SK-N-SH (cell line): ENCODE data around the gene PRM3. TPM values are rescaled to one million over a fixed set of nuclear protein-coding genes. Genes with fewer than 3 reads are reported as not detected.

Source experiments
- CTCF ChIA-PET: fragments of 300-600, 350-600 bp; formaldehyde crosslinking; extraction: SDS; loops from one replicate; lab custom pipeline; 2021; lab: Yijun Ruan, JAX
- POLR2A ChIA-PET: fragments of 350-600 bp; sonication (Branson Sonifier 250); formaldehyde crosslinking; extraction: SDS; loops from one replicate; lab custom pipeline; 2020; ENCODE audit warnings: antibody characterized with exemption, inconsistent platforms; lab: Yijun Ruan, JAX
- DNase-seq: peaks from one replicate; pipeline ENCODE4 v3.0.0; 2012
- H2AFZ ChIP-seq: fragments of 200-600 bp; sonication (generic); 2 replicates; pipeline ENCODE4 v1.8.1; 2016; ENCODE audit warnings: antibody characterized with exemption, mild to moderate bottlenecking, low read depth
- H3F3A ChIP-seq: fragments of 200-600 bp; sonication (generic); replicated peaks from 2 replicates; pipeline ENCODE3; 2016; ENCODE audit warnings: antibody characterized with exemption, mild to moderate bottlenecking; ENCODE audit not compliant: insufficient read depth
- H3K27ac ChIP-seq, 2 experiments: fragments of 200-500 bp in 1 of 2; fragments of 200-600 bp in 1 of 2; sonication (Bioruptor generic) in 1 of 2; sonication (generic), shearing (Covaris generic) in 1 of 2; 2 replicates each; pipeline versions ENCODE4 v1.5.1 to v1.6.1; 2014 to 2016; ENCODE audit warnings: low read depth in 2 of 2, inconsistent platforms in 1 of 2, low read length in 1 of 2, mild to moderate bottlenecking in 1 of 2, mixed read lengths in 1 of 2
- H3K27me3 ChIP-seq: fragments of 200-600 bp; sonication (generic), shearing (Covaris generic); 2 replicates; pipeline ENCODE4 v1.6.1; 2016; ENCODE audit warnings: mixed run types; ENCODE audit not compliant: insufficient read depth
- H3K36me3 ChIP-seq, 2 experiments: fragments of 200-500 bp in 1 of 2; fragments of 200-600 bp in 1 of 2; sonication (Bioruptor generic) in 1 of 2; sonication (generic) in 1 of 2; replicated peaks in 1 of 2; 2 replicates each; pipeline versions ENCODE3 to v1.5.1; 2014 to 2016; ENCODE audit warnings: low read length in 1 of 2, mild to moderate bottlenecking in 1 of 2; ENCODE audit not compliant: insufficient read depth in 2 of 2, control insufficient read depth in 1 of 2
- H3K4me1 ChIP-seq, 2 experiments: fragments of 200-500 bp in 1 of 2; fragments of 200-600 bp in 1 of 2; sonication (Bioruptor generic) in 1 of 2; sonication (generic), shearing (Covaris generic) in 1 of 2; 2 replicates each; pipeline versions ENCODE4 v1.5.1 to v1.6.1; 2014 to 2016; ENCODE audit warnings: low read depth in 1 of 2, low read length in 1 of 2, mixed run types in 1 of 2; ENCODE audit not compliant: insufficient read depth in 2 of 2, control insufficient read depth in 1 of 2
- H3K4me2 ChIP-seq: fragments of 200-600 bp; sonication (generic), shearing (Covaris generic); 2 replicates; pipeline ENCODE4 v1.6.1; 2017; ENCODE audit warnings: mixed run types
- H3K4me3 ChIP-seq, 2 experiments: fragments of 200-500 bp in 1 of 2; fragments of 200-600 bp in 1 of 2; sonication (Bioruptor generic) in 1 of 2; sonication (generic), shearing (Covaris generic) in 1 of 2; 2 replicates each; pipeline versions ENCODE4 v1.5.1 to v1.8.1; 2014 to 2016; ENCODE audit warnings: low read depth in 2 of 2, inconsistent platforms in 1 of 2, low read length in 1 of 2, mild to moderate bottlenecking in 1 of 2, mixed read lengths in 1 of 2, moderate library complexity in 1 of 2
- H3K79me2 ChIP-seq: fragments of 200-600 bp; sonication (generic); 2 replicates; pipeline ENCODE4 v1.8.1; 2017; ENCODE audit warnings: mild to moderate bottlenecking; ENCODE audit not compliant: insufficient read depth
- H3K9ac ChIP-seq: fragments of 200-600 bp; sonication (generic); 2 replicates; pipeline ENCODE4 v1.6.1; 2017; ENCODE audit warnings: mixed run types
- H3K9me2 ChIP-seq: fragments of 200-600 bp; sonication (generic); 2 replicates; pipeline ENCODE4 v1.6.1; 2017; ENCODE audit warnings: mixed run types
- H3K9me3 ChIP-seq: fragments of 200-600 bp; sonication (generic); 2 replicates; pipeline ENCODE4 v1.6.1; 2017; ENCODE audit warnings: mixed run types, mild to moderate bottlenecking, moderate library complexity
- H4K20me1 ChIP-seq: fragments of 200-600 bp; sonication (generic); 2 replicates; pipeline ENCODE4 v1.6.1; 2017; ENCODE audit warnings: mild to moderate bottlenecking, mixed run types; ENCODE audit not compliant: insufficient read depth
- EP300 ChIP-seq, 2 experiments: IDR thresholded peaks; 2 replicates each; pipeline versions ENCODE4 v1.4.0 to v1.6.1; 2012; ENCODE audit warnings: borderline replicate concordance in 1 of 2, low read depth in 1 of 2, low read length in 1 of 2
- EZH2phosphoT487 ChIP-seq: fragments of 200-600 bp; sonication (generic); IDR thresholded peaks from 2 replicates; pipeline ENCODE4 v1.6.1; 2017; ENCODE audit warnings: low read depth, mixed run types, mild to moderate bottlenecking, antibody characterized with exemption, moderate library complexity, borderline replicate concordance
- FOXJ3 ChIP-seq: sonication (generic); formaldehyde crosslinking; IDR thresholded peaks from 2 replicates; pipeline ENCODE4 v1.5.1; 2020; ENCODE audit warnings: mild to moderate bottlenecking, missing genetic modification reagents
- GATA2 ChIP-seq: sonication (generic); formaldehyde crosslinking; IDR thresholded peaks from 2 replicates; pipeline ENCODE4 v1.5.0; 2020; ENCODE audit warnings: mild to moderate bottlenecking, missing genetic modification reagents
- JUND ChIP-seq: IDR thresholded peaks from 2 replicates; pipeline ENCODE4 v1.4.0; 2012
- MEF2A ChIP-seq: IDR thresholded peaks from 2 replicates; pipeline ENCODE4 v1.4.0; 2012; ENCODE audit warnings: low read depth, borderline replicate concordance
- NFIC ChIP-seq: IDR thresholded peaks from 2 replicates; pipeline ENCODE4 v1.4.0; 2012; ENCODE audit warnings: borderline replicate concordance
- NRF1 ChIP-seq: IDR thresholded peaks from 2 replicates; pipeline ENCODE4 v1.6.1; 2012; ENCODE audit warnings: low read depth, mild to moderate bottlenecking, low read length
- POLR2AphosphoS5 ChIP-seq: IDR thresholded peaks from 2 replicates; pipeline ENCODE4 v1.6.1; 2012; ENCODE audit warnings: low read depth, low read length
- RAD21 ChIP-seq: IDR thresholded peaks from 2 replicates; pipeline ENCODE4 v1.6.1; 2012; ENCODE audit warnings: mild to moderate bottlenecking, low read length
- RFX5 ChIP-seq: IDR thresholded peaks from 2 replicates; pipeline ENCODE4 v1.6.1; 2012; ENCODE audit warnings: mild to moderate bottlenecking, improper control_type of control experiment, low read length
- RXRA ChIP-seq: IDR thresholded peaks from 2 replicates; pipeline ENCODE4 v1.4.0; 2012; ENCODE audit warnings: low read depth, mild to moderate bottlenecking, borderline replicate concordance
- SIN3A ChIP-seq: IDR thresholded peaks from 2 replicates; pipeline ENCODE4 v1.6.1; 2012; ENCODE audit warnings: low read depth, mild to moderate bottlenecking, low read length, moderate library complexity, borderline replicate concordance
- SMC3 ChIP-seq: IDR thresholded peaks from 2 replicates; pipeline ENCODE4 v1.6.1; 2012; ENCODE audit warnings: low read depth, low read length, improper control_type of control experiment
- TAF1 ChIP-seq: IDR thresholded peaks from 2 replicates; pipeline ENCODE4 v1.6.1; 2012; ENCODE audit warnings: low read depth, mild to moderate bottlenecking, low read length, moderate library complexity, borderline replicate concordance
- YY1 ChIP-seq: IDR thresholded peaks from 2 replicates; pipeline ENCODE4 v1.4.0; 2012; ENCODE audit warnings: low read depth, mild to moderate bottlenecking
- WGBS: methylation state at CpG from one replicate; pipeline ENCODE4 v1.1.6; 2017; ENCODE audit warnings: low lambda C conversion rate; 5-methylcytosine and 5-hydroxymethylcytosine counted together
- polyA plus RNA-seq, 3 experiments: library from polyadenylated mRNA; depleted of rRNA; stranded (reverse); fragments of >200 nt; gene quantifications; 2 replicates each; pipeline ENCODE4 v1.2.3, GENCODE V29; 2012
- TF ChIP-seq, protein P1 (sequence below): fragments of 150-350 bp; IDR thresholded peaks from 2 replicates; pipeline ENCODE4 v1.6.1; 2016; ENCODE audit warnings: mild to moderate bottlenecking, low read depth, low read length
- TF ChIP-seq, protein P2 (sequence below): IDR thresholded peaks from 2 replicates; pipeline ENCODE4 v1.6.1; 2012; ENCODE audit warnings: mild to moderate bottlenecking, low read depth, low read length, moderate library complexity
- TF ChIP-seq, protein P3 (sequence below): IDR thresholded peaks from 2 replicates; pipeline ENCODE4 v1.4.0; 2012; ENCODE audit warnings: low read depth

PRM3 gene
- polyA plus RNA-seq, 1 of the 3 experiments (the other 2 are of a cell fraction): not detected

DNA sequence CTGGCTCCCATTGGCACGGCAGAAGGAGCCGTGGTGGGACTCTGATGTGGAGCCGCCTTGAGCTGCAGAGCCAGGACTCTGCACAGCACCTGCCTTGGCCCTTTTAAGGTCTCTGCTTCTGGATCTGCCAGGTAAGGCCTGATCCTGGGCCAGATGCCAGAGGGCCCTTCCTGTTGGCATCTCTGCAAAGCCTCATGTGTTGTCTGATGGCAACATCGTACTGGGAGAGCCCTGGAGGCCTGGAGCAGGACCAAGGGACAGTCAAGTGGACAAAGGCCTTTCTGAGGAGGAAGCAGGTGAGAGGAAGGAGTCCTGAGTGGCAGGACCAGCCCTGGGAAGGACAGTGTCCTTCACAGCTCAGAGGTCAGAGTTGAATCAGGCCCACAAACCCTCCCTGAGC is 43.5 kb downstream of the PRM3 start:
- H3K9ac ChIP-seq: no peak overlapping the region
- ChIA-PET POLR2A (no interaction called here), CTCF (interaction anchor here (2.4 kb wide), 1 partner anchor 266 kb away, joined by 7 read pairs; no protein-coding TSS in a partner anchor)
- H3K27me3 ChIP-seq: no peaks in the 10 kb centered on the region
- no peaks in the 10 kb centered on the region for H3F3A ChIP-seq
- no peaks in the 10 kb centered on the region for H3K36me3 ChIP-seq
- H3K9me3 ChIP-seq: no peaks in the 10 kb centered on the region
- H3K4me2 ChIP-seq: no peak overlapping the region
- peaks cover 0 to 4% of the 10 kb centered on the region in 2 experiments; a peak in 1 of 4 replicates for H3K4me1 ChIP-seq
- H2AFZ ChIP-seq: no peak overlapping the region
- 74% methylated on average over 4 of the region's 4 CpGs for WGBS
- no peak for DNase-seq
- no peaks in the 10 kb centered on the region for H3K79me2 ChIP-seq
- H3K9me2 ChIP-seq: no peaks in the 10 kb centered on the region
- TF ChIP-seq NRF1 (no peak), SIN3A (no peak), GATA2 (CRISPR knock-in tag) (no peak), YY1 (no peak), TAF1 (no peak), FOXJ3 (CRISPR knock-in tag) (no peak), RAD21 (no peak), EZH2phosphoT487 (no peak), MEF2A (no peak), RXRA (no peak), NFIC (no peak), JUND (no peak), POLR2AphosphoS5 (no peak), SMC3 (no peak), RFX5 (no peak), EP300 (IDR thresholded peaks at IDR 0.05; ENCODE audit: borderline replicate concordance in 1 of 2, low read depth in 1 of 2, low read length in 1 of 2) (no peak)
- TF ChIP-seq, protein P1, sequence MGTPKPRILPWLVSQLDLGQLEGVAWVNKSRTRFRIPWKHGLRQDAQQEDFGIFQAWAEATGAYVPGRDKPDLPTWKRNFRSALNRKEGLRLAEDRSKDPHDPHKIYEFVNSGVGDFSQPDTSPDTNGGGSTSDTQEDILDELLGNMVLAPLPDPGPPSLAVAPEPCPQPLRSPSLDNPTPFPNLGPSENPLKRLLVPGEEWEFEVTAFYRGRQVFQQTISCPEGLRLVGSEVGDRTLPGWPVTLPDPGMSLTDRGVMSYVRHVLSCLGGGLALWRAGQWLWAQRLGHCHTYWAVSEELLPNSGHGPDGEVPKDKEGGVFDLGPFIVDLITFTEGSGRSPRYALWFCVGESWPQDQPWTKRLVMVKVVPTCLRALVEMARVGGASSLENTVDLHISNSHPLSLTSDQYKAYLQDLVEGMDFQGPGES: no peak
- TF ChIP-seq, protein P2, sequence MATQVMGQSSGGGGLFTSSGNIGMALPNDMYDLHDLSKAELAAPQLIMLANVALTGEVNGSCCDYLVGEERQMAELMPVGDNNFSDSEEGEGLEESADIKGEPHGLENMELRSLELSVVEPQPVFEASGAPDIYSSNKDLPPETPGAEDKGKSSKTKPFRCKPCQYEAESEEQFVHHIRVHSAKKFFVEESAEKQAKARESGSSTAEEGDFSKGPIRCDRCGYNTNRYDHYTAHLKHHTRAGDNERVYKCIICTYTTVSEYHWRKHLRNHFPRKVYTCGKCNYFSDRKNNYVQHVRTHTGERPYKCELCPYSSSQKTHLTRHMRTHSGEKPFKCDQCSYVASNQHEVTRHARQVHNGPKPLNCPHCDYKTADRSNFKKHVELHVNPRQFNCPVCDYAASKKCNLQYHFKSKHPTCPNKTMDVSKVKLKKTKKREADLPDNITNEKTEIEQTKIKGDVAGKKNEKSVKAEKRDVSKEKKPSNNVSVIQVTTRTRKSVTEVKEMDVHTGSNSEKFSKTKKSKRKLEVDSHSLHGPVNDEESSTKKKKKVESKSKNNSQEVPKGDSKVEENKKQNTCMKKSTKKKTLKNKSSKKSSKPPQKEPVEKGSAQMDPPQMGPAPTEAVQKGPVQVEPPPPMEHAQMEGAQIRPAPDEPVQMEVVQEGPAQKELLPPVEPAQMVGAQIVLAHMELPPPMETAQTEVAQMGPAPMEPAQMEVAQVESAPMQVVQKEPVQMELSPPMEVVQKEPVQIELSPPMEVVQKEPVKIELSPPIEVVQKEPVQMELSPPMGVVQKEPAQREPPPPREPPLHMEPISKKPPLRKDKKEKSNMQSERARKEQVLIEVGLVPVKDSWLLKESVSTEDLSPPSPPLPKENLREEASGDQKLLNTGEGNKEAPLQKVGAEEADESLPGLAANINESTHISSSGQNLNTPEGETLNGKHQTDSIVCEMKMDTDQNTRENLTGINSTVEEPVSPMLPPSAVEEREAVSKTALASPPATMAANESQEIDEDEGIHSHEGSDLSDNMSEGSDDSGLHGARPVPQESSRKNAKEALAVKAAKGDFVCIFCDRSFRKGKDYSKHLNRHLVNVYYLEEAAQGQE: no peak
- TF ChIP-seq, protein P3, sequence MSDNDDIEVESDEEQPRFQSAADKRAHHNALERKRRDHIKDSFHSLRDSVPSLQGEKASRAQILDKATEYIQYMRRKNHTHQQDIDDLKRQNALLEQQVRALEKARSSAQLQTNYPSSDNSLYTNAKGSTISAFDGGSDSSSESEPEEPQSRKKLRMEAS: no peak
- TF ChIP-seq, all 33 proteins: peak for 0
- no peaks in the 10 kb centered on the region for H4K20me1 ChIP-seq
- H3K27ac ChIP-seq: no peak overlapping the region
- H3K4me3 ChIP-seq: no peak overlapping the region
